HFF-Myc (cell line): ENCODE results near the gene UCKL1.
"Not testable (repeated sequence)": the region's sequence is repeated elsewhere in the genome, so short reads cannot be mapped to it uniquely, and the experiment has no call there.

Experiments used
- DNase-seq: peaks from one replicate; pipeline ENCODE4 v3.0.0-alpha.2; 2011; ENCODE audit warnings: low read depth; ENCODE audit errors: extremely low read depth
- H3K4me3 ChIP-seq: replicated peaks from 2 replicates; pipeline ENCODE4 v1.5.1; 2011; ENCODE audit warnings: low read depth, mild to moderate bottlenecking, control low read depth, low read length
- TF ChIP-seq, protein P1 (sequence below): IDR thresholded peaks from 2 replicates; pipeline ENCODE4 v1.5.1; 2012; ENCODE audit warnings: mild to moderate bottlenecking, low read depth, low read length, control low read depth; ENCODE audit errors: missing control alignments

Gene UCKL1

GRCh38 chr20:63961664-63962425, 5.6 kb upstream of the UCKL1 start:
- TF ChIP-seq, protein P1, sequence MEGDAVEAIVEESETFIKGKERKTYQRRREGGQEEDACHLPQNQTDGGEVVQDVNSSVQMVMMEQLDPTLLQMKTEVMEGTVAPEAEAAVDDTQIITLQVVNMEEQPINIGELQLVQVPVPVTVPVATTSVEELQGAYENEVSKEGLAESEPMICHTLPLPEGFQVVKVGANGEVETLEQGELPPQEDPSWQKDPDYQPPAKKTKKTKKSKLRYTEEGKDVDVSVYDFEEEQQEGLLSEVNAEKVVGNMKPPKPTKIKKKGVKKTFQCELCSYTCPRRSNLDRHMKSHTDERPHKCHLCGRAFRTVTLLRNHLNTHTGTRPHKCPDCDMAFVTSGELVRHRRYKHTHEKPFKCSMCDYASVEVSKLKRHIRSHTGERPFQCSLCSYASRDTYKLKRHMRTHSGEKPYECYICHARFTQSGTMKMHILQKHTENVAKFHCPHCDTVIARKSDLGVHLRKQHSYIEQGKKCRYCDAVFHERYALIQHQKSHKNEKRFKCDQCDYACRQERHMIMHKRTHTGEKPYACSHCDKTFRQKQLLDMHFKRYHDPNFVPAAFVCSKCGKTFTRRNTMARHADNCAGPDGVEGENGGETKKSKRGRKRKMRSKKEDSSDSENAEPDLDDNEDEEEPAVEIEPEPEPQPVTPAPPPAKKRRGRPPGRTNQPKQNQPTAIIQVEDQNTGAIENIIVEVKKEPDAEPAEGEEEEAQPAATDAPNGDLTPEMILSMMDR, result no peak
- H3K4me3 ChIP-seq, result no peak overlapping the region
- DNase-seq, result no peak

- H3K4me3 ChIP-seq, DNase-seq: not testable (repeated sequence)
Observed at GRCh38 chr20:63960654-63961621, 4.7 kb upstream of the UCKL1 start.

GRCh38 chr20:63959699-63960075, 3.5 kb upstream of the UCKL1 start:
- TF ChIP-seq, protein P1, result no peak
- H3K4me3 ChIP-seq, result no peak overlapping the region
- no peak for DNase-seq

GRCh38 chr20:63958964-63959698, 2.9 kb upstream of the UCKL1 start:
- no peak for DNase-seq
- TF ChIP-seq, protein P1, result no peak
- H3K4me3 ChIP-seq, result no peak overlapping the region

DNA sequence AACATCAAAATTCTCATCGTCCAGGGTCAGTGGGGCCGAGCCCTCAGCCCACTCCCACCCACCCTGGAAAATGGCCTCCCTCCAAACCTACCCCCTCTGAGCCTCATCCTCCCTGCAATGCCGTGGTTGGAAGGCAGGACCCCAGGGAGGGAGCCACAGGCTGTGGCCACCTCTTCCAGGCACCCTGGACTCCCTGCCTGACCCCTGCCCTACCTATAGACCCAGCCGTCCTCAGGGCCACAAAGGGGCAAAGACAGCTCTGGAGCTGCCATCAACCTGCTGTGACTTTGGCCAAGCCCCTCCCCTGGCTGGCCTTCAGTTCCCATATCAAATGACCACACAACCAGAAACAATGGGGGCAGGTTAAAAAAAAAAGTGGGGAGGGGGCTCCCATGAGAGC, 2.3 kb upstream of the UCKL1 start:
- H3K4me3 ChIP-seq, result no peak overlapping the region
- TF ChIP-seq, protein P1, result no peak
- DNase-seq, result no peak

DNA sequence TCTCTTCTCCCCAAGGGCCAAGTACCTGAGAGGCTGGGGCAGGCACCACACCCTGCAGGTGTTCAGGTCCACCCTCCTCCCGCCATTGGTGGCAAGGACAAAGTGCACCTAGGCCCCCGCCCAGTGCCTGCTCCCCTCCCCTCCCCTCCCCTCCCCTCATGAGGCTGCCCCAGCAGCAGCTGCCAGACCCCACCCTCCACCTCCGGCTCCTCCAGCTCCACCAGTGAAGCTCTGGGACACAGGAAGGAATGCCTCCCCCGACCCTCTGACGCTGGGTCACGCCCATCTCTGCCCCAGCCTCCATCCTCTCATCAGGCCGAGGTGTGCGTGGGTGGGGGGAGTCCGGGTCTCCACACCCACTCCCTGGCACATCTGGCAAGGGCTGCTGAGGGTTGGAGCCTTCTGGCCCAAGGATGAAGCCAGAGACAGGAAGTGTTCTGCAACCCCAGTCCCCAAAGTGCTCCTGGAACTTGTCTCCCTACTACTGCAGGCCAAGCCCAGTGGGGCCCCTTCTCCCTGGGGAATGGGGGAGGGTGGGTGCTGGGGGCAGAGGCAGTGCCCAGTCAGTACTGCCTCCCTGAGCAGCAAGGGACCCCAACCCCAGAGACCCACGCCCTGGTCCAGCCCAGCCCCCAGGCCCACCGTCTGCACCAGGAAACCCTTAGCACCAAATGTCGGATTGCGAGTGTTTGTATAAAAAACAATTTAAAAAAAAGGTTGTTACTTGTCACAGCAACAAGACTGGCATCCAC, 1.6 kb upstream of the UCKL1 start:
- no peak for DNase-seq
- H3K4me3 ChIP-seq, result peak overlapping the region; percentile 95
- TF ChIP-seq, protein P1, result no peak
